Thyroid gland (tissue), 4 donors: Measurements from ENCODE around the gene PRTFDC1. TPM values are rescaled to one million over a fixed set of nuclear protein-coding genes. Genes with fewer than 3 reads are reported as not detected.

Experiments used
- DNase-seq, 2 donors: peaks; one replicate each; pipeline ENCODE4 v3.0.0-alpha.2; 2019
- H3K27ac ChIP-seq, 3 donors: fragments of 200-600 bp; sonication (generic); 1 replicate in 2 of 3; 2 replicates in 1 of 3; pipeline ENCODE4 v1.5.1; 2016 to 2019; ENCODE audit warnings: mild to moderate bottlenecking in 1 of 3, moderate library complexity in 1 of 3
- H3K27me3 ChIP-seq: fragments of 200-600 bp; sonication (generic); one replicate; pipeline ENCODE4 v1.5.1; 2019
- H3K36me3 ChIP-seq, 2 donors: fragments of 200-600 bp; sonication (generic); one replicate each; pipeline ENCODE4 v1.5.1; 2016 to 2019
- H3K4me1 ChIP-seq, 2 donors: fragments of 200-600 bp; sonication (generic); one replicate each; pipeline ENCODE4 v1.5.1; 2017 to 2019
- H3K4me3 ChIP-seq, 3 donors: fragments of 200-600 bp; sonication (generic); replicated peaks in 1 of 3; 1 replicate in 2 of 3; 2 replicates in 1 of 3; pipeline ENCODE4 v1.5.1; 2016; ENCODE audit warnings: mild to moderate bottlenecking in 1 of 3
- H3K9me3 ChIP-seq: fragments of 200-600 bp; sonication (generic); one replicate; pipeline ENCODE4 v1.5.1; 2017
- CTCF ChIP-seq, 6 experiments: fragments of 200-600 bp in 3 of 6; fragments of 450-650 bp in 3 of 6; sonication (generic) in 3 of 6; IDR thresholded peaks; one replicate each; pipeline ENCODE4 v1.5.1; 2016 to 2019; ENCODE audit warnings: antibody characterized with exemption in 6 of 6, mild to moderate bottlenecking in 2 of 6, inconsistent platforms in 1 of 6, moderate library complexity in 1 of 6
- POLR2A ChIP-seq, 2 donors: fragments of 450-650 bp; IDR thresholded peaks; one replicate each; pipeline ENCODE4 v1.6.1; 2017; ENCODE audit warnings: antibody characterized with exemption in 2 of 2, mild to moderate bottlenecking in 2 of 2, moderate library complexity in 1 of 2
- WGBS, 2 donors: methylation state at CpG; one replicate each; pipeline ENCODE4 v1.1.5; 2017; 5-methylcytosine and 5-hydroxymethylcytosine counted together
- intact Hi-C: fragments of 100-400 bp; cut with DNase I; formaldehyde crosslinking; loops from one replicate; pipeline ENCODE4 v1.15.1; 2023
- total RNA-seq, 4 donors: library from RNA; depleted of rRNA; stranded (reverse); fragments of >200 nt; gene quantifications; one replicate each; pipeline ENCODE4 v1.2.3, GENCODE V29; 2016

Gene PRTFDC1
- total RNA-seq, 4 donors from 2014 or later: 2.9 to 8.7 (median 5.6) TPM

GRCh38 chr10:24898501-24898900 lies 53.9 kb downstream of the PRTFDC1 start:
- no peak overlapping the region for H3K27ac ChIP-seq
- H3K4me1 ChIP-seq: no peaks in the 10 kb centered on the region
- H3K27me3 ChIP-seq: no peaks in the 10 kb centered on the region
- DNase-seq: no peak
- H3K36me3 ChIP-seq: no peaks in the 10 kb centered on the region
- 96% methylated on average over 2 of the region's 2 CpGs for WGBS, 2 donors
- TF ChIP-seq POLR2A (IDR thresholded peaks at IDR 0.05): no peak
- TF ChIP-seq CTCF (IDR thresholded peaks at IDR 0.05): no peak
- intact Hi-C loops: no loop called here
- no peak overlapping the region for H3K4me3 ChIP-seq
- H3K9me3 ChIP-seq: no peaks in the 10 kb centered on the region

GRCh38 chr10:24897326-24897926 lies 55.0 kb downstream of the PRTFDC1 start:
- Histone ChIP-seq H3K4me1 (no peaks in the 10 kb centered on the region), H3K9me3 (no peaks in the 10 kb centered on the region), H3K36me3 (no peaks in the 10 kb centered on the region), H3K27ac (no peak overlapping the region), H3K27me3 (no peaks in the 10 kb centered on the region), H3K4me3 (no peak overlapping the region)
- WGBS, 2 donors: 60 to 78% methylated on average over 4 of the region's 4 CpGs
- DNase-seq: no peak
- intact Hi-C loops: no loop called here
- TF ChIP-seq CTCF (IDR thresholded peaks at IDR 0.05) (no peak), POLR2A (IDR thresholded peaks at IDR 0.05) (no peak)

GRCh38 chr10:24894728-24895127 lies 57.7 kb downstream of the PRTFDC1 start:
- Histone ChIP-seq H3K27me3 (no peaks in the 10 kb centered on the region), H3K27ac (no peak overlapping the region), H3K9me3 (no peaks in the 10 kb centered on the region), H3K4me1 (no peaks in the 10 kb centered on the region), H3K36me3 (no peaks in the 10 kb centered on the region), H3K4me3 (no peak overlapping the region)
- WGBS, 2 donors: 79 to 91% methylated on average over 8 of the region's 8 CpGs
- no peak for DNase-seq
- intact Hi-C loops: no loop called here
- TF ChIP-seq CTCF (IDR thresholded peaks at IDR 0.05) (no peak), POLR2A (IDR thresholded peaks at IDR 0.05) (no peak)

- Histone ChIP-seq H3K9me3 (no peaks in the 10 kb centered on the region), H3K4me3 (no peak overlapping the region), H3K27ac (no peak overlapping the region), H3K4me1 (no peaks in the 10 kb centered on the region), H3K27me3 (no peaks in the 10 kb centered on the region), H3K36me3 (no peaks in the 10 kb centered on the region)
- 85 to 87% methylated on average over 5 of the region's 5 CpGs for WGBS, 2 donors
- intact Hi-C loops: no loop called here
- no peak for DNase-seq
- no peak for TF ChIP-seq POLR2A (IDR thresholded peaks at IDR 0.05)
These were observed 58.1 kb downstream of the PRTFDC1 start for GRCh38 chr10:24894309-24894708.

GRCh38 chr10:24893127-24893526 lies 59.3 kb downstream of the PRTFDC1 start:
- Histone ChIP-seq H3K36me3 (no peaks in the 10 kb centered on the region), H3K9me3 (no peaks in the 10 kb centered on the region), H3K4me1 (no peaks in the 10 kb centered on the region), H3K27ac (no peak overlapping the region), H3K4me3 (no peak overlapping the region), H3K27me3 (no peaks in the 10 kb centered on the region)
- WGBS, 2 donors: 96 to 100% methylated on average over 2 of the region's 2 CpGs
- DNase-seq: no peak
- intact Hi-C loops: no loop called here
- TF ChIP-seq CTCF (IDR thresholded peaks at IDR 0.05): no peak
- no peak for TF ChIP-seq POLR2A (IDR thresholded peaks at IDR 0.05)
